ENCODE results near the gene SUPT3H.

SUPT3H gene

DNA sequence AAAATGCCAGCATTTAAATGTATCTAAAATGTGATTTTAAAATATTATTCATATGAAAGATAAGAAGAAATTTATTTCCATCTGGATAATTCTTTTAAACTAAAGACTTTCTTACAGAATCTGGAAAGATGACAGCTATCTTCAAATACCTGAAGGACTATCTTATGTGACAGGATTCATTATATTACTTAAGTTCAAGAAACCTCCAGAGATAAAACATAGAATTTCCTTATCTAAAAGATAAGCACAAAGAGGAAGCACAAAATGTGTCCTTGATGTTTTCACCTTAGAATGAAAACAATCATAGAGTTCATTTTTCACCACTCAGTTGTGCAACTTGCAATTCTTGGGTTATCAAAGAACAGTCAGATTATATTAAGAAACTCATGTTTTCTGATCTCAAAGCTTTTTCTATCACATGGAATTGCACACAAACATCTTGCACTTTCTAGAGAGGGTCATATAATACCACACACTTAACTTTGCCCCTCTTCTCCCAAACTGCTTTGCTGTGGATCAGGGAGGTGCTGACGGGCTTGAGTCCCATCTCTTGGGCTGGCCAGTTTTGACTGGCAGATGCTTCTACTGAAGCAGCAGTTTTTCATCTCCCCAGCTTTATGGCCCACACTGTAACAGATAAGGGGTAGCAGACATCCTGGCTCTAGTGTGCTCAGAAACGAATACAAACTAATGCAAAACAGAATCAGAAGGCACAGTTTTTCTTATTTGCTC, 522.9 kb downstream of the SUPT3H start:
- no peak overlapping the region for H3K4me3 ChIP-seq (ENCODE audit: low read depth, low read length)
- TF ChIP-seq, protein P1, sequence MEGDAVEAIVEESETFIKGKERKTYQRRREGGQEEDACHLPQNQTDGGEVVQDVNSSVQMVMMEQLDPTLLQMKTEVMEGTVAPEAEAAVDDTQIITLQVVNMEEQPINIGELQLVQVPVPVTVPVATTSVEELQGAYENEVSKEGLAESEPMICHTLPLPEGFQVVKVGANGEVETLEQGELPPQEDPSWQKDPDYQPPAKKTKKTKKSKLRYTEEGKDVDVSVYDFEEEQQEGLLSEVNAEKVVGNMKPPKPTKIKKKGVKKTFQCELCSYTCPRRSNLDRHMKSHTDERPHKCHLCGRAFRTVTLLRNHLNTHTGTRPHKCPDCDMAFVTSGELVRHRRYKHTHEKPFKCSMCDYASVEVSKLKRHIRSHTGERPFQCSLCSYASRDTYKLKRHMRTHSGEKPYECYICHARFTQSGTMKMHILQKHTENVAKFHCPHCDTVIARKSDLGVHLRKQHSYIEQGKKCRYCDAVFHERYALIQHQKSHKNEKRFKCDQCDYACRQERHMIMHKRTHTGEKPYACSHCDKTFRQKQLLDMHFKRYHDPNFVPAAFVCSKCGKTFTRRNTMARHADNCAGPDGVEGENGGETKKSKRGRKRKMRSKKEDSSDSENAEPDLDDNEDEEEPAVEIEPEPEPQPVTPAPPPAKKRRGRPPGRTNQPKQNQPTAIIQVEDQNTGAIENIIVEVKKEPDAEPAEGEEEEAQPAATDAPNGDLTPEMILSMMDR (IDR thresholded peaks at IDR 0.05; ENCODE audit: borderline replicate concordance, insufficient read depth, low read depth, low read length): no peak

- no peak overlapping the region for H3K4me3 ChIP-seq (ENCODE audit: low read depth, low read length)
- TF ChIP-seq, protein P1 (IDR thresholded peaks at IDR 0.05; ENCODE audit: borderline replicate concordance, insufficient read depth, low read depth, low read length): no peak
Measured at GRCh38 chr6:44851176-44851575, 526.6 kb downstream of the SUPT3H start.

DNA sequence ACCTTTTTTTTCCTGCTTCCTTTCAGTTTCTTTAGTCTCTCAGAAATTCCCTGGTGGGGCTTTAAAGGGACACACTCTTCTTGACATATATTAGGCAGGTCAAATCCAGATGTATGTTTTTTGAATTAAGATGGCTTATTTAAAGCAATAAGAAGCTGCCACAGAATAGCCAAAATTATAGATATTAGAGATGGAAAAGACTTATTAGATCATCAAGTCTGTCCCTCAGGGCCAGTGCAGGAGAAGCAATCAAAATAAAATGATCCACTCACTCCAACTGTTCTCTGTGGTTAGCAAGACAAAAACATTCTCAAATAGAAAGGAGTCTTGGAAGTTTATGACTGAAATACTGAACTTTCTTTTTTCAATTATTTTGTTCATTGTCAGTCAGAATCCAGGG, 527.4 kb downstream of the SUPT3H start:
- H3K4me3 ChIP-seq (ENCODE audit: low read depth, low read length): no peak overlapping the region
- TF ChIP-seq, protein P1 (IDR thresholded peaks at IDR 0.05; ENCODE audit: borderline replicate concordance, insufficient read depth, low read depth, low read length): no peak

DNA sequence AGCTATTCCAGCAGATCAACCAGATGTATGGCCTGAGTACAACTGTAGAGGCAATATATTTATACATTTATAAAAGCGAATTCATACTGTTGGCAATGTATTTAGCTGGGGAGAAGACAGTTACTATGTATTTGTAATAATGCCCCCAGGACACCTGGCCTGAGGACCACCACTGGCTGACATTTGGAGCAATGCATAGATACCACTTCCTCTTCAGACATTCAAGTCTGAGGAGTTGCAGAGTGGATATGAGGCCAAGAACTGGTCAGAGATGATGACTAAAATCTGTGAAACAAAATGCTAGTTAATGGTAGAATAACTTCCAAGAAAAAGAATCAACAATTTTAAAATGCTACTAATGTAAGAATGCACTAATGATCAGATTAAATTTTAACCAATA, 527.9 kb downstream of the SUPT3H start:
- H3K4me3 ChIP-seq (ENCODE audit: low read depth, low read length): no peak overlapping the region
- TF ChIP-seq, protein P1 (IDR thresholded peaks at IDR 0.05; ENCODE audit: borderline replicate concordance, insufficient read depth, low read depth, low read length): no peak

DNA sequence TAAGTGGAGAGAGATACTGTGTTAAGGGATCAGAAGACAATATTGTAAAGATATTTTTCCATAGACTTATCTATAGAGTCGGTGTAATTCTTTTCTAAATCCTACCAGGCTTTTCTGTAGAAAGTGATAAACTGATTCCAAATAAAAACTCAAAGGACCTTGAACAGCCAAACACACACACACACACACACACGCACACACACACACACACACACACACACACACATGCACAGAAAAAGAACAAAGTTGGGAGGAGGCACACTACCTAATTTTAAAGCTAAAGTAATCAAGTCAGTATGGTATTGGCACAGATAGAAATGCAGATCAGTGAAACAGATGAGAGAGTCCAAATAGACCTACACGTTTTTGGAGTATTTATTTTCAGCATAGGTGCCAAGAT, 534.0 kb downstream of the SUPT3H start:
- H3K4me3 ChIP-seq (ENCODE audit: low read depth, low read length): no peak overlapping the region
- TF ChIP-seq, protein P1 (IDR thresholded peaks at IDR 0.05; ENCODE audit: borderline replicate concordance, insufficient read depth, low read depth, low read length): no peak

DNA sequence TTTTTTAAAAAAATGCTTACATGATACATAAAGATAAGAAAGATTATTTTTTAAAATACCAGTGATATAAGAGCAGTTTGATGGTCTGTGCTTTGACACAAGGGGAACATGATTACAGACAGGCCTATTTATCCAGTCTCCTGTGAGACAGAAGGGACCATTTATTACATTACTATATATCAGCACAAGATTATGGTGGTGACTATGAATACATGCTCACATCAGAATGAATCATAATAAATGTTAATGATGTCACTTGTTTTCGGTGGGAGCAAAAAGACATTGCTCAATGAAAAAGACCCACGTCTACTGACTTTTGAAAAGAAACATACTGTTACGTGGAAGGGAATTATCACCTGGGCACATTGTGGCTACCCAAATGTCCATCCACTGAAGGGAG, 535.1 kb downstream of the SUPT3H start:
- TF ChIP-seq, protein P1 (IDR thresholded peaks at IDR 0.05; ENCODE audit: borderline replicate concordance, insufficient read depth, low read depth, low read length): no peak
- H3K4me3 ChIP-seq (ENCODE audit: low read depth, low read length): no peak overlapping the region

DNA sequence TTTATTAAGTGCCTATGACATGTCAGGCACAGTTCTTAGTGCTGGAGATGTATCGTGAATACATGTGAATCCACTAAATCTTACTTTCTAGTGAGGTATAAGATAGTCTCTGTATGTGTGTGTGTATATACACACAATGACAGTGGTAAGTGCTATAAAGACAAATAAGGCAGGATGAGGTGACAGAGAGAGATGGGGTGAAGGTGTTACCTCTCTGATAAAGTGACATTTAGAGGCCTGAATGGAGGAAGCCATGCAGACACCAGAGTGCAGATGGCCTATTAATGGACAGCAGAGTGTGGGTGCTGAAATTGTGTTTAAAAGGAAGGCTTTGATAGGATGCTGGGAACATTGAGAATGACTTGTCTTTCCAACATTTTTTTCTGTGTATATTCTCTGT, 535.9 kb downstream of the SUPT3H start:
- TF ChIP-seq, protein P1 (IDR thresholded peaks at IDR 0.05; ENCODE audit: borderline replicate concordance, insufficient read depth, low read depth, low read length): no peak
- H3K4me3 ChIP-seq (ENCODE audit: low read depth, low read length): no peak overlapping the region
